IMR-90 (cell line): Measurements from ENCODE around the gene PLEKHA8. TPM values are rescaled to one million over a fixed set of nuclear protein-coding genes. Genes with fewer than 3 reads are reported as not detected.

Experiments used
- ATAC-seq: fragments of 200-7000 bp; cut with Tn5 transposase; 2 replicates; pipeline ENCODE4 v1.9.1; 2020; ENCODE audit warnings: low read depth, mild to moderate bottlenecking, moderate library complexity
- BruUV-seq: library from RNA; stranded (reverse); fragments of 400-500 nt; replicated peaks from 2 replicates; lab custom pipeline; 2021; lab: Mats Ljungman, UMichigan
- CTCF ChIA-PET: fragments of 300-600 bp; formaldehyde crosslinking; extraction: SDS; loops from one replicate; lab custom pipeline; 2021; ENCODE audit warnings: antibody characterized with exemption; lab: Yijun Ruan, JAX
- POLR2A ChIA-PET: fragments of 300-600 bp; sonication (Branson Sonifier 250); formaldehyde crosslinking; loops from one replicate; lab custom pipeline; 2022; ENCODE audit warnings: antibody characterized with exemption; ENCODE audit not compliant: unreplicated experiment; lab: Charles Lee
- DNase-seq: peaks from one replicate; pipeline ENCODE4 v3.0.0; 2013
- H2AFZ ChIP-seq: replicated peaks from 2 replicates; pipeline ENCODE3; 2013; ENCODE audit warnings: low read length, mild to moderate bottlenecking; ENCODE audit not compliant: poor library complexity
- H2AK5ac ChIP-seq: 2 replicates; pipeline ENCODE4 v1.6.1; 2013; ENCODE audit warnings: low read depth, low read length, inconsistent platforms
- H2AK9ac ChIP-seq: replicated peaks from 2 replicates; pipeline ENCODE3; 2013; ENCODE audit warnings: mild to moderate bottlenecking, low read depth, low read length, moderate library complexity; ENCODE audit not compliant: poor library complexity
- H2BK120ac ChIP-seq: 2 replicates; pipeline ENCODE4 v1.6.1; 2013; ENCODE audit warnings: low read depth, low read length, inconsistent platforms
- H2BK15ac ChIP-seq: 3 replicates; pipeline ENCODE4 v1.6.1; 2013; ENCODE audit warnings: low read depth, low read length, inconsistent platforms
- H2BK20ac ChIP-seq: 2 replicates; pipeline ENCODE4 v1.6.1; 2013; ENCODE audit warnings: low read depth, mild to moderate bottlenecking, inconsistent platforms, low read length, moderate library complexity
- H2BK5ac ChIP-seq: 2 replicates; pipeline ENCODE4 v1.6.1; 2013; ENCODE audit warnings: mild to moderate bottlenecking, low read depth, low read length, inconsistent platforms; ENCODE audit not compliant: poor library complexity, severe bottlenecking
- H3K14ac ChIP-seq: replicated peaks from 2 replicates; pipeline ENCODE4 v1.6.1; 2013; ENCODE audit warnings: low read depth, low read length, inconsistent platforms
- H3K18ac ChIP-seq: 2 replicates; pipeline ENCODE4 v1.6.1; 2013; ENCODE audit warnings: low read depth, low read length, control low read depth
- H3K23ac ChIP-seq: 2 replicates; pipeline ENCODE4 v1.6.1; 2013; ENCODE audit warnings: low read depth, low read length, inconsistent platforms
- H3K27ac ChIP-seq: 2 replicates; pipeline ENCODE4 v1.5.1; 2013; ENCODE audit warnings: mild to moderate bottlenecking, control low read depth, low read length; ENCODE audit not compliant: insufficient read depth
- H3K27me3 ChIP-seq: 2 replicates; pipeline ENCODE4 v1.6.1; 2013; ENCODE audit warnings: low read length; ENCODE audit not compliant: control insufficient read depth, insufficient read depth
- H3K36me3 ChIP-seq: 2 replicates; pipeline ENCODE4 v1.6.1; 2013; ENCODE audit warnings: low read length, mixed read lengths; ENCODE audit not compliant: control insufficient read depth, insufficient read depth
- H3K4ac ChIP-seq: 2 replicates; pipeline ENCODE4 v1.6.1; 2013; ENCODE audit warnings: low read depth, low read length, inconsistent platforms
- H3K4me1 ChIP-seq: 2 replicates; pipeline ENCODE4 v1.6.1; 2013; ENCODE audit warnings: low read length, mixed read lengths; ENCODE audit not compliant: control insufficient read depth, insufficient read depth
- H3K4me2 ChIP-seq: 2 replicates; pipeline ENCODE4 v1.6.1; 2013; ENCODE audit warnings: low read depth, mild to moderate bottlenecking, control low read depth, low read length, moderate library complexity
- H3K4me3 ChIP-seq: 2 replicates; pipeline ENCODE4 v1.5.1; 2013; ENCODE audit warnings: low read depth, mild to moderate bottlenecking, control low read depth, low read length, moderate library complexity; ENCODE audit not compliant: insufficient read depth
- H3K56ac ChIP-seq: 2 replicates; pipeline ENCODE4 v1.6.1; 2013; ENCODE audit warnings: low read length, inconsistent platforms; ENCODE audit not compliant: insufficient read depth; ENCODE audit errors: extremely low read depth
- H3K79me1 ChIP-seq, 2 experiments: 2 replicates each; pipeline ENCODE4 v1.6.1; 2013; ENCODE audit warnings: low read length in 2 of 2, inconsistent platforms in 1 of 2, low read depth in 1 of 2
- H3K9ac ChIP-seq: 2 replicates; pipeline ENCODE4 v1.6.1; 2013; ENCODE audit warnings: low read depth, low read length, control low read depth
- H3K9me1 ChIP-seq: 2 replicates; pipeline ENCODE4 v1.6.1; 2013; ENCODE audit warnings: low read length, inconsistent platforms; ENCODE audit not compliant: insufficient read depth
- H3K9me3 ChIP-seq: 2 replicates; pipeline ENCODE4 v1.6.1; 2013; ENCODE audit warnings: low read length; ENCODE audit not compliant: control insufficient read depth, insufficient read depth
- H4K20me1 ChIP-seq: 2 replicates; pipeline ENCODE4 v1.6.1; 2013; ENCODE audit warnings: low read length, inconsistent platforms; ENCODE audit not compliant: insufficient read depth
- H4K5ac ChIP-seq: 2 replicates; pipeline ENCODE4 v1.6.1; 2013; ENCODE audit warnings: mild to moderate bottlenecking, low read depth, low read length, control low read depth
- H4K8ac ChIP-seq, 2 experiments: 2 replicates each; pipeline ENCODE4 v1.6.1; 2013; ENCODE audit warnings: low read depth in 2 of 2, low read length in 2 of 2, control low read depth in 1 of 2, inconsistent platforms in 1 of 2
- H4K91ac ChIP-seq: 2 replicates; pipeline ENCODE4 v1.6.1; 2013; ENCODE audit warnings: low read depth, low read length, inconsistent platforms; ENCODE audit not compliant: insufficient read depth
- BHLHE40 ChIP-seq: fragments of 150-350 bp; IDR thresholded peaks from 2 replicates; pipeline ENCODE4 v1.6.1; 2016; ENCODE audit warnings: mild to moderate bottlenecking, low read depth, low read length
- CEBPB ChIP-seq: IDR thresholded peaks from 2 replicates; pipeline ENCODE4 v1.6.1; 2012; ENCODE audit warnings: low read depth, low read length, improper control_type of control experiment
- MAFK ChIP-seq: IDR thresholded peaks from 2 replicates; pipeline ENCODE4 v1.6.1; 2012; ENCODE audit warnings: low read depth, low read length, improper control_type of control experiment
- NFE2L2 ChIP-seq: fragments of 150-350 bp; IDR thresholded peaks from 2 replicates; pipeline ENCODE4 v1.6.1; 2016; ENCODE audit warnings: low read depth, mild to moderate bottlenecking, low read length
- POLR2A ChIP-seq: IDR thresholded peaks from 2 replicates; pipeline ENCODE4 v1.6.1; 2012; ENCODE audit warnings: mild to moderate bottlenecking, low read depth, low read length
- RAD21 ChIP-seq: IDR thresholded peaks from 2 replicates; pipeline ENCODE4 v1.6.1; 2012; ENCODE audit warnings: low read length, improper control_type of control experiment
- RCOR1 ChIP-seq: IDR thresholded peaks from 2 replicates; pipeline ENCODE4 v1.6.1; 2012; ENCODE audit warnings: mild to moderate bottlenecking, low read length, improper control_type of control experiment; ENCODE audit not compliant: insufficient replicate concordance
- SMC3 ChIP-seq: fragments of 150-350 bp; IDR thresholded peaks from 2 replicates; pipeline ENCODE4 v1.6.1; 2016; ENCODE audit warnings: low read depth, mild to moderate bottlenecking, antibody characterized with exemption, low read length, moderate library complexity
- WGBS, 2 experiments: methylation state at CpG; one replicate each; pipeline versions ENCODE4 v1.1.5 to v1.1.7; 2013; ENCODE audit warnings: missing lambda C conversion rate in 2 of 2; ENCODE audit not compliant: insufficient read length in 1 of 2; ENCODE audit errors: extremely low coverage in 2 of 2; 5-methylcytosine and 5-hydroxymethylcytosine counted together
- dilution Hi-C: fragments of 300-500 bp; cut with HindIII; formaldehyde crosslinking; loops from one replicate; pipeline ENCODE4 v1.14.3; 2018; ENCODE audit warnings: low sequenced_read_pairs; ENCODE audit not compliant: unreplicated experiment
- in situ Hi-C: fragments of 300-500 bp; cut with MboI; formaldehyde crosslinking; loops from 3 replicates; pipeline ENCODE4 v1.14.3; 2019; ENCODE audit warnings: low sequenced_read_pairs, inconsistent platforms, mixed read lengths
- intact Hi-C: fragments of 100-400 bp; cut with micrococcal nuclease; formaldehyde crosslinking; loops from 2 replicates; pipeline ENCODE4 v1.10.0; 2022
- polyA plus RNA-seq, 3 experiments: library from polyadenylated mRNA; depleted of rRNA; stranded (reverse); fragments of >200 nt; gene quantifications; 2 replicates each; pipeline ENCODE4 v1.2.3, GENCODE V29; 2012; ENCODE audit warnings: low replicate concordance in 1 of 3
- total RNA-seq: library from RNA; depleted of rRNA; stranded (reverse); fragments of >200 nt; gene quantifications from 2 replicates; pipeline ENCODE4 v1.2.3, GENCODE V29; 2012
- TF ChIP-seq, protein P1 (sequence below): fragments of 150-350 bp; IDR thresholded peaks from 2 replicates; pipeline ENCODE4 v1.6.1; 2016; ENCODE audit warnings: low read depth, mild to moderate bottlenecking, low read length, moderate library complexity, borderline replicate concordance
- TF ChIP-seq, protein P2 (sequence below): conservative IDR thresholded peaks from 2 replicates; pipeline ENCODE4 v1.5.1; 2012; ENCODE audit warnings: mild to moderate bottlenecking, low read depth, low read length, improper control_type of control experiment
- TF ChIP-seq, protein P3 (sequence below): fragments of 150-350 bp; IDR thresholded peaks from 2 replicates; pipeline ENCODE4 v1.6.1; 2017; ENCODE audit warnings: mild to moderate bottlenecking, antibody characterized with exemption, low read length, low read depth

Gene PLEKHA8
- total and polyA plus RNA-seq, 2 of the 4 experiments (the other 2 are of a cell fraction), result 3.6 to 9.7 TPM

DNA sequence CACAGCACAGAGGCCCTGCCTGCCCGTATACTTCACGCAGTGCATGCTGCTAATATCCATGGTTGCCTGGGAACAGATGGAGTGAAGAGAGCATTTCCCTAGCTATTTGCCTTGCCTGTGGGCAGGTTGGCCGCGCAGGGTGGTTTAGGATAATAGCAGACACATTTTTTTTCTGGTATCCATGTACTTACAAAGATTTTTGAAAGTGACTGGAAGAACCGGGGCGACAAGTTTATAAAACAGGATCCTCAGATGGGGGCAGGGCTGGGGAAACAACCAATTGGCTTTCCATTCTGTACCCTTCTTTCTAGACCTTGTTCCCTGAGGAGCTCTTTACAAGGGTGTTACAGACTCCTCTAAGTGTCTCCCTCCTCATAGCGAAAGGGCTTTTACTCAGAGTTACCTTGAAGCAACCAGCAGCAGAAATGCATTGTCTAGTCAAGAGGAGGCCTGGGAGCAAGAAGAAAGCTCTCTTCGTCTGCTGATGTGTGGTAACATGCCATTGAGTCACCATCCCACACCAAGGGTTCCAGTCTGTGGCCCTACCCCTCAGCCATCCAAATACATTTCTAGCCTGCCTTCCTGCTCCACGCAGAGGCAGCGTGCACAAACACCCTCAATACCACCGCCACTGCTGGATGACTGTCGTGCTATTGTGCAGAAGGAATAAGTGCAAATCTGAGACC lies 138.1 kb downstream of the PLEKHA8 start:
- Histone ChIP-seq H3K9me1 (peaks cover 9% of the 10 kb centered on the region; the same call in 1 of the 2 replicates), H2AFZ (no peak overlapping the region), H3K4me1 (peaks cover 9% of the 10 kb centered on the region), H3K23ac (no peak overlapping the region), H3K14ac (no peak overlapping the region), H3K18ac (no peak overlapping the region), H3K9me3 (no peaks in the 10 kb centered on the region), H3K36me3 (no peaks in the 10 kb centered on the region), H4K5ac (no peak overlapping the region), H2BK20ac (no peak overlapping the region), H2BK5ac (no peak overlapping the region), H2AK9ac (no peak overlapping the region), H3K27me3 (no peaks in the 10 kb centered on the region), H3K79me1 (no peaks in the 10 kb centered on the region), H3K56ac (no peak overlapping the region), H4K20me1 (no peaks in the 10 kb centered on the region), H3K4ac (no peak overlapping the region), H2BK120ac (no peak overlapping the region), H2BK15ac (no peak overlapping the region), H3K9ac (no peak overlapping the region), H3K4me2 (no peak overlapping the region), H4K91ac (no peak overlapping the region), H2AK5ac (no peak overlapping the region), H3K27ac (no peak overlapping the region), H4K8ac (no peak overlapping the region), H3K4me3 (no peak overlapping the region)
- no TSS peak for BruUV-seq
- dilution Hi-C loops (no loop called here), in situ Hi-C loops (loop anchor here (5.0 to 10.0 kb wide), 3 partner anchors 109 to 399 kb away; no protein-coding TSS in a partner anchor), intact Hi-C loops (no loop called here)
- ATAC-seq (no peak), DNase-seq (no peak)
- TF ChIP-seq, protein P1, sequence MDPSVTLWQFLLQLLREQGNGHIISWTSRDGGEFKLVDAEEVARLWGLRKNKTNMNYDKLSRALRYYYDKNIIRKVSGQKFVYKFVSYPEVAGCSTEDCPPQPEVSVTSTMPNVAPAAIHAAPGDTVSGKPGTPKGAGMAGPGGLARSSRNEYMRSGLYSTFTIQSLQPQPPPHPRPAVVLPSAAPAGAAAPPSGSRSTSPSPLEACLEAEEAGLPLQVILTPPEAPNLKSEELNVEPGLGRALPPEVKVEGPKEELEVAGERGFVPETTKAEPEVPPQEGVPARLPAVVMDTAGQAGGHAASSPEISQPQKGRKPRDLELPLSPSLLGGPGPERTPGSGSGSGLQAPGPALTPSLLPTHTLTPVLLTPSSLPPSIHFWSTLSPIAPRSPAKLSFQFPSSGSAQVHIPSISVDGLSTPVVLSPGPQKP, result no peak
- TF ChIP-seq NFE2L2 (no peak), RCOR1 (no peak), BHLHE40 (no peak), MAFK (no peak), SMC3 (no peak), POLR2A (no peak), CEBPB (no peak), RAD21 (no peak)
- TF ChIP-seq, protein P2, sequence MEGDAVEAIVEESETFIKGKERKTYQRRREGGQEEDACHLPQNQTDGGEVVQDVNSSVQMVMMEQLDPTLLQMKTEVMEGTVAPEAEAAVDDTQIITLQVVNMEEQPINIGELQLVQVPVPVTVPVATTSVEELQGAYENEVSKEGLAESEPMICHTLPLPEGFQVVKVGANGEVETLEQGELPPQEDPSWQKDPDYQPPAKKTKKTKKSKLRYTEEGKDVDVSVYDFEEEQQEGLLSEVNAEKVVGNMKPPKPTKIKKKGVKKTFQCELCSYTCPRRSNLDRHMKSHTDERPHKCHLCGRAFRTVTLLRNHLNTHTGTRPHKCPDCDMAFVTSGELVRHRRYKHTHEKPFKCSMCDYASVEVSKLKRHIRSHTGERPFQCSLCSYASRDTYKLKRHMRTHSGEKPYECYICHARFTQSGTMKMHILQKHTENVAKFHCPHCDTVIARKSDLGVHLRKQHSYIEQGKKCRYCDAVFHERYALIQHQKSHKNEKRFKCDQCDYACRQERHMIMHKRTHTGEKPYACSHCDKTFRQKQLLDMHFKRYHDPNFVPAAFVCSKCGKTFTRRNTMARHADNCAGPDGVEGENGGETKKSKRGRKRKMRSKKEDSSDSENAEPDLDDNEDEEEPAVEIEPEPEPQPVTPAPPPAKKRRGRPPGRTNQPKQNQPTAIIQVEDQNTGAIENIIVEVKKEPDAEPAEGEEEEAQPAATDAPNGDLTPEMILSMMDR, result no peak
- TF ChIP-seq, protein P3, sequence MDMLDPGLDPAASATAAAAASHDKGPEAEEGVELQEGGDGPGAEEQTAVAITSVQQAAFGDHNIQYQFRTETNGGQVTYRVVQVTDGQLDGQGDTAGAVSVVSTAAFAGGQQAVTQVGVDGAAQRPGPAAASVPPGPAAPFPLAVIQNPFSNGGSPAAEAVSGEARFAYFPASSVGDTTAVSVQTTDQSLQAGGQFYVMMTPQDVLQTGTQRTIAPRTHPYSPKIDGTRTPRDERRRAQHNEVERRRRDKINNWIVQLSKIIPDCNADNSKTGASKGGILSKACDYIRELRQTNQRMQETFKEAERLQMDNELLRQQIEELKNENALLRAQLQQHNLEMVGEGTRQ, result no peak
- WGBS, 2 experiments, result 100% methylated on average over 1 of the region's 12 CpGs; no CpG with 5 or more reads in 1 of the 2 experiments
- ChIA-PET CTCF (no interaction called here), POLR2A (interaction anchor here (0.6 kb wide), 1 partner anchor 257 kb away, joined by 3 read pairs; no protein-coding TSS in a partner anchor)
